HG03095 (cell line): ENCODE data around the gene CCDC33.

Source experiments
- ATAC-seq: cut with Tn5 transposase; IDR thresholded peaks from one replicate; pipeline ENCODE4 v1.9.1; 2021; ENCODE audit warnings: moderate library complexity; ENCODE audit not compliant: unreplicated experiment

The CCDC33 gene

GRCh38 chr15:74311734-74312444 lies 75.8 kb downstream of the CCDC33 start:
- ATAC-seq = no peak

GRCh38 chr15:74312445-74313007 lies 76.4 kb downstream of the CCDC33 start:
- ATAC-seq = no peak

GRCh38 chr15:74313889-74314288 lies 77.8 kb downstream of the CCDC33 start:
- ATAC-seq = no peak

- no peak for ATAC-seq
Measured at GRCh38 chr15:74314795-74315438, 78.8 kb downstream of the CCDC33 start.

- ATAC-seq = no peak
Measured at GRCh38 chr15:74315626-74316025, 79.5 kb downstream of the CCDC33 start.

GRCh38 chr15:74316141-74316540 lies 80.0 kb downstream of the CCDC33 start:
- ATAC-seq = no peak

GRCh38 chr15:74317820-74318375 lies 81.8 kb downstream of the CCDC33 start:
- no peak for ATAC-seq

GRCh38 chr15:74318376-74319137 lies 82.4 kb downstream of the CCDC33 start:
- no peak for ATAC-seq

GRCh38 chr15:74319138-74319460 lies 83.0 kb downstream of the CCDC33 start:
- no peak for ATAC-seq

- ATAC-seq = no peak
Measured at GRCh38 chr15:74319596-74320351, 83.6 kb downstream of the CCDC33 start.

GRCh38 chr15:74320352-74321247 lies 84.5 kb downstream of the CCDC33 start:
- ATAC-seq = no peak

GRCh38 chr15:74322558-74323180 lies 86.5 kb downstream of the CCDC33 start:
- ATAC-seq = no peak

- no peak for ATAC-seq
Measured at GRCh38 chr15:74324714-74325113, 88.6 kb downstream of the CCDC33 start.

GRCh38 chr15:74326746-74327145 lies 90.6 kb downstream of the CCDC33 start:
- no peak for ATAC-seq

GRCh38 chr15:74327756-74328155 lies 91.6 kb downstream of the CCDC33 start:
- ATAC-seq = no peak

- no peak for ATAC-seq
Measured at GRCh38 chr15:74328331-74329056, 92.4 kb downstream of the CCDC33 start.

- no peak for ATAC-seq
Measured at GRCh38 chr15:74330861-74331408, 94.8 kb downstream of the CCDC33 start.

- ATAC-seq = no peak
Measured at GRCh38 chr15:74332011-74332410, 95.9 kb downstream of the CCDC33 start.
